ENCODE measurements around the gene EFCAB12.

GRCh38 chr3:129441782-129442181, 13.3 kb upstream of the EFCAB12 start:
- no peak for TF ChIP-seq CTCF (IDR thresholded peaks at IDR 0.05)
- no peak for TF ChIP-seq POLR2A (IDR thresholded peaks at IDR 0.05)

All from body of pancreas (tissue), 4 donors.